Tibial nerve (tissue), 4 donors: ENCODE measurements around the gene PEX1.

Experiments used
- EP300 ChIP-seq, 2 donors: sonication (generic); formaldehyde crosslinking; IDR thresholded peaks; one replicate each; pipeline ENCODE4 v1.6.1; 2017; ENCODE audit warnings: antibody characterized with exemption in 2 of 2, mild to moderate bottlenecking in 1 of 2
- POLR2A ChIP-seq, 2 donors: fragments of 450-650 bp; IDR thresholded peaks; one replicate each; pipeline ENCODE4 v1.6.1; 2017; ENCODE audit warnings: antibody characterized with exemption in 2 of 2, mild to moderate bottlenecking in 2 of 2, moderate library complexity in 2 of 2
- TF ChIP-seq, protein P1 (sequence below), 5 experiments: fragments of 200-600 bp in 3 of 5; fragments of 450-650 bp in 2 of 5; sonication (generic) in 3 of 5; IDR thresholded peaks; one replicate each; pipeline ENCODE4 v1.5.1; 2016 to 2019; ENCODE audit warnings: antibody characterized with exemption in 5 of 5, mild to moderate bottlenecking in 3 of 5, moderate library complexity in 2 of 5

DNA sequence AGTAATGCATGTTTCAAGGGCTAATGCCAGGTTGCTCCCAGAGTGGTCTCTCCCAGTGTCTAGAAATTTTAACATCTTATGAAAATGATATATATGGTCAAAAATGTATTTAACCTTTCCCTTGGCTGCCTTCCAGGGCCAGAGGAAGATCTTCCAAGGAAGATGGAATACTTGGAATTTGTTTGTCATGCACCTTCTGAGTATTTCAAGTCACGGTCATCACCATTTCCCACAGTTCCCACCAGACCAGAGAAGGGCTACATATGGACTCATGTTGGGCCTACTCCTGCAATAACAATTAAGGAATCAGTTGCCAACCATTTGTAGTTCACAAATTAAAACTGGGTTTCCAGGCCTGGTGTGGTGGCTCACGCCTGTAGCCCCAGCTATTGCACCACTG lies 72.1 kb downstream of the PEX1 start:
- TF ChIP-seq, protein P1, sequence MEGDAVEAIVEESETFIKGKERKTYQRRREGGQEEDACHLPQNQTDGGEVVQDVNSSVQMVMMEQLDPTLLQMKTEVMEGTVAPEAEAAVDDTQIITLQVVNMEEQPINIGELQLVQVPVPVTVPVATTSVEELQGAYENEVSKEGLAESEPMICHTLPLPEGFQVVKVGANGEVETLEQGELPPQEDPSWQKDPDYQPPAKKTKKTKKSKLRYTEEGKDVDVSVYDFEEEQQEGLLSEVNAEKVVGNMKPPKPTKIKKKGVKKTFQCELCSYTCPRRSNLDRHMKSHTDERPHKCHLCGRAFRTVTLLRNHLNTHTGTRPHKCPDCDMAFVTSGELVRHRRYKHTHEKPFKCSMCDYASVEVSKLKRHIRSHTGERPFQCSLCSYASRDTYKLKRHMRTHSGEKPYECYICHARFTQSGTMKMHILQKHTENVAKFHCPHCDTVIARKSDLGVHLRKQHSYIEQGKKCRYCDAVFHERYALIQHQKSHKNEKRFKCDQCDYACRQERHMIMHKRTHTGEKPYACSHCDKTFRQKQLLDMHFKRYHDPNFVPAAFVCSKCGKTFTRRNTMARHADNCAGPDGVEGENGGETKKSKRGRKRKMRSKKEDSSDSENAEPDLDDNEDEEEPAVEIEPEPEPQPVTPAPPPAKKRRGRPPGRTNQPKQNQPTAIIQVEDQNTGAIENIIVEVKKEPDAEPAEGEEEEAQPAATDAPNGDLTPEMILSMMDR (IDR thresholded peaks at IDR 0.05) = no peak
- TF ChIP-seq EP300 (IDR thresholded peaks at IDR 0.05) (no peak), POLR2A (IDR thresholded peaks at IDR 0.05) (no peak)
